HG03378 (cell line): ENCODE data around the gene ZBBX.
"Not testable (repeated sequence)": the region's sequence is repeated elsewhere in the genome, so short reads cannot be mapped to it uniquely, and the experiment has no call there.

Experiments
- ATAC-seq: cut with Tn5 transposase; IDR thresholded peaks from one replicate; pipeline ENCODE4 v1.9.1; 2021; ENCODE audit warnings: mild to moderate bottlenecking, moderate library complexity; ENCODE audit not compliant: unreplicated experiment

Gene ZBBX, protein sequence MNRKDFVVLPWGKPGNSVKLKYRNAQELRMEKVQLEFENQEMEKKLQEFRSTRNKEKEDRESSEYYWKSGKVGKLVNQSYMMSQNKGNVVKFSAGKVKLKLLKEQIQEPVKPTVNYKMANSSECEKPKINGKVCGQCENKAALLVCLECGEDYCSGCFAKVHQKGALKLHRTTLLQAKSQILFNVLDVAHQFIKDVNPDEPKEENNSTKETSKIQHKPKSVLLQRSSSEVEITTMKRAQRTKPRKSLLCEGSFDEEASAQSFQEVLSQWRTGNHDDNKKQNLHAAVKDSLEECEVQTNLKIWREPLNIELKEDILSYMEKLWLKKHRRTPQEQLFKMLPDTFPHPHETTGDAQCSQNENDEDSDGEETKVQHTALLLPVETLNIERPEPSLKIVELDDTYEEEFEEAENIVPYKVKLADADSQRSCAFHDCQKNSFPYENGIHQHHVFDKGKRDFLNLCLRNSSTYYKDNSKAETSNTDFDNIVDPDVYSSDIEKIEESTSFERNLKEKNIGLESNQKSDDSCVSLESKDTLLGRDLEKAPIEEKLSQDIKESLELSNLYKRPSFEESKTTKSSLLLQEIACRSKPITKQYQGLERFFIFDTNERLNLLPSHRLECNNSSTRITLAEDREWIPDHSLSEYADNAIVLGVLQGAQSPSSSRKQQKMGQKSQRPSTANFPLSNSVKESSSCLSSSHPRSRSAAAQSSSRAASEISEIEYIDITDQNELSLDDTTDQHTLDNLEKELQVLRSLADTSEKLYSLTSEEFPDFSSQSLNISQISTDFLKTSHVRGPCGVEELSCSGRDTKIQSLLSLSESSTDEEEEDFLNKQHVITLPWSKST

GRCh38 chr3:167380004-167380689 lies at the start of gene ZBBX:
TSS of gene ZBBX (minus strand) at chr3:167380297. CDS start at chr3:167372901, 7,396 bp downstream.
- peak; percentile 100 for ATAC-seq

DNA sequence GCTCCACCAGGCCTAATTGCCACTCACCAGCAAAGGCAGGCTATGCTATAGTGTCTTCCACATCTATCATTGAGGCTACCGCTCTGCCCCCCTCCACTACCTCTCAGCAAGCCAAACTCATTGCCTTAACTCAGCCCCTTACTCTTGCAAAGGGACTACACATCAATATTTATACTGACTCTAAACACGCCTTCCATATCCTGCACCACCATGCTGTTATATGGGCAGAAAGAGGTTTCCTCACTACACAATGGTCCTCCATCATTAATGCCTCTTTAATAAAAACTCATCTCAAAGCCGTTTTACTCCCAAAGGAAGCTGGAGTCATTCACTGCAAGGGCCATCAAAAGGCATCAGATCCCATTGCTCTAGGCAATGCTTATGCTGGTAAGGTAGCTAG lies 46.9 kb upstream of the ZBBX start:
- ATAC-seq, result not testable (repeated sequence)

- ATAC-seq, result not testable (repeated sequence)
Observed at GRCh38 chr3:167422396-167422795, 42.3 kb upstream of the ZBBX start.

GRCh38 chr3:167409611-167410010 lies 29.5 kb upstream of the ZBBX start:
- no peak for ATAC-seq

- peak; percentile 45 for ATAC-seq
Observed at GRCh38 chr3:167406876-167407492, 26.9 kb upstream of the ZBBX start.

- ATAC-seq, result no peak
Observed at GRCh38 chr3:167397826-167398225, 17.7 kb upstream of the ZBBX start.

DNA sequence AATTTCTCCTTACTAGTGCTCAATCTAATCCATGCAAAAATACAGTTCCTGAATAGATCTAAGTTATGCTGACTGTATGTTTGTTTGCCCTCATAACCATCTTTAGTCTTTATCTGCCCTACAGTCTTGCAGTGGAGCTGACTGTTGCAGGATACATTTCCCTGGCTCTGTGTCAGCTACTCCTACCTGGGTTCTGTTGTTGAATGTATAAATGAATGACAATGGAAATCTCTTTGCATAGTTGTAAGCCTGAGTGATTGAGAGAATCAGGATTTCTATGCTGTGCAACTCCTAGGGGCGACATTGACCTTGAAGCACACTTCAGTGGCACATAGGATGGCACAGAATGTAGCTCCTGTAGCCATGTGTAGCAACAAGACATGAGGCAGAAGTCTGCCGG lies 16.0 kb upstream of the ZBBX start:
- no peak for ATAC-seq

DNA sequence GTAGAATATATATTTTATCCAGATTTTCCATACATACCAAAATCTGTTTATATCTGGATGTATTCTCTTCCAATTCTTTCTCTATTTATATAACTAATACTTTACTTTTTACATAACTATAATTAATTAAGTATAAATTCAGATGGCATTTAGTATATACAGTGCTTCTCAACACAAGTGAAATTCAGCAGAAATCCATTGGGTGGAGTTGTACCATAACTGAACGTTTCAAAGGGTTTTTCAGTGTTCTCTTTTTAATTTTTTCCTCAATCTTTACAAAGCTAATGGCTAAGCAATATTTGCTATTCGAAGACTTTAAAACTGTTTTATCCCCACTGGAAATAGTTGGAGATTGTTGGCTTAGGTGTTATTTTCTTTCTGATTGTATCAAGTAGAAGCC lies 13.9 kb upstream of the ZBBX start:
- ATAC-seq, result no peak

DNA sequence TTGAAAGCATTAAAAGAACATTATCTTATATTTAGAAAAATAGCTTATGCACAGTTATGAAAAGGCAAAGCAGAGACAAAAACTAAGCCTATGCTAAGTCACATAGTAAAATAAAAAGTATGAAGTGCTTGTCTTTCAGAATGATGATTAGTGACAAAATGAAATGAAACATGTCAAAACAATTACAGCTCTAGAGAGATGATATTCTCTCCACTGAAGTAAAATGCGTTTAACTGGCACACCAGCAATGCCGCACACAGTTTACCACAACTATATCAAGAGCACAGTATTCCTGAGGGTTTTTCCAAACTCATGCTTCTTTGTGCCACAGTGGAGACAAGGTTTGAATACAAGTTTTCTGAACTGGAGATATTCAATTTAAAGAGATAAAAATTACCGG lies 2.1 kb upstream of the ZBBX start:
- no peak for ATAC-seq

GRCh38 chr3:167375478-167375877 lies 4.6 kb downstream of the ZBBX start:
- ATAC-seq, result no peak

DNA sequence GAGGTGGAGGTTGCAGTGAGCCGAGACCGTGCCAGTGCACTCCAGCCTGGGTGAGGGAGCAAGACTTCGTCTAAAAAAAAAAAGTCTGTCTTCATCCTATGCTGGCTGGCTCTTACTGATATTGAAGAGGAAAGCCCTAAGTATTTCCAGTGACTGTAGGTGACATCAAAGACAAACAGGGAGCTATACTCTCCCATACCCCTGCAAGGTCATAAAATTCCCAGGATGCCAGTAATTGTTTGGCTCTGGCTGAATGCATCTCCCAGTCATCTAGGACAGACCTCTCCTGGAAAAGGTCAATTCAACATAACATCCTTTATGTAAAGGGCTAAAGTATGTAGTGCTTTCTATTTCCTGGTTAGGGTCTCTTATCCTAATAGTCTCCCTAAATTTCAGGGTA lies 8.0 kb downstream of the ZBBX start:
- ATAC-seq, result no peak

DNA sequence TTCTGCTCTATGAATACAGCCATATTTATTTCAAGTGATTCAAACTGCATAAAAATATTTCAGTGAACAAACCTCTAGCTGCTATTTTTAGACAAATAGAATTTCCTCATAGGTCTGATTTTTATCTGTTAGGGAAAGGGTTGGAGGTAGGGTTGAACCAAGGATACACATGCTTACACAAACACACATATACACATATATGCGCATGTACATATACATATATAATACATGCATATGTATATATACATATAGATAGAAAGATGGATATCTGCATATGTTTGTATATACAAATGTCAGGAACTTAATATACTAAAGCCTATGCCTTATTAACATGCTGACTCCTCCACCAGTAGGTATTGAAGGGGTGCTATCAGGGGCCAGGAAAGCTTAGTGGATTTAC lies 18.1 kb downstream of the ZBBX start:
- no peak for ATAC-seq

- ATAC-seq, result no peak
Observed at GRCh38 chr3:167361306-167361705, 18.8 kb downstream of the ZBBX start.

DNA sequence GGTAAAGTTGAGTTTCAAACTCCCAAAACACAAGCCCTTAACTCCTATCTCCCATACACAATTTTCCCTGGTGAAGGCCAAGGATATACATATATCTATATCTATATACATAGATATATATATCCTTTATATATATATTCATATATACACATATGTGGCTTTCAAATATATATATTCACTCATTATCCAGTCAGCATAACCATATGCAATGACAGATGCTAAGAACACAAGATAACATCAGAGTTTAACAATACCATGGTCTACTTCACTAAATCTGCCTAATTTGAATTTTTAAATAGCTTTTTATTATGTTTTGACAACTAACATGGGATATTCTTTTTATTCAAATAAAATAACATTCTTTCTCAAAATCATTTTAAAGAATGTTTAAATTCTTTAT lies 24.7 kb downstream of the ZBBX start:
- ATAC-seq, result no peak

DNA sequence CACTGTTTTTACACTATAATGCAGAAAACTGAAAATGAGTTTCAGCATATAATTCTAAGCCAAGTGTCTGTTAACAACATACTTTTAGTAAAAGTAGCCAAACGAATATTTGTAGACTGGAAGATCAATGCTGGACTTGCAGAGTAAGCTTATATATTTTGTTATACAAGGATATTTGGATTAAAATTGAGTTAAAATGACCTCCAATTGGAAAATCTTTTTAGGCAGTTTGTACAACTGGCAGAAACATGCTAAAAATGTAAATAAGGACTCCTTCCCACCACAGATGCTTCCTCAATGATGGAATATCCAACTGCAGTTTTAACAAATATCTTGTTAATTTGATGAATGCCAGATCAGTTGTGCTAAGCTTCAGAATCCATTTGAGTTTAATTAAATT lies 25.3 kb downstream of the ZBBX start:
- ATAC-seq, result no peak

GRCh38 chr3:167350245-167350862 lies 29.7 kb downstream of the ZBBX start:
- ATAC-seq, result no peak

DNA sequence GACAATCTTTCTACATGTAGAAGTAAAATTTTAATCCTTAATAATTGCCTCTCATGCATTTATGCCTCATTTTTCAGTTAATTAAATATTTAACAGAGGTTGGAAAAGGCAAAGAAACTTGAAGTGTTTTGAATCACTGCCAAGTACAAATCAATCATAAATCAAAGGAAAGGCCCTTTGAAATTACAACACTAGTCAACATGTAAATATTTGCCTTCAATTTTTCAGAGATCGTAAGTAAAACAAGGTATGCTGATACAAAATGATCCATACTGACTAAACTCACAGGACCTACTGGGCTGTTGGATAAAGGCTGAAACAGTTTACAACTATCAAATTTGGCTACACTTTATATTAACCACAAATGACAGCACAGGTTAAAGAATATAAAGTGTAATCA lies 33.9 kb downstream of the ZBBX start:
- no peak for ATAC-seq

DNA sequence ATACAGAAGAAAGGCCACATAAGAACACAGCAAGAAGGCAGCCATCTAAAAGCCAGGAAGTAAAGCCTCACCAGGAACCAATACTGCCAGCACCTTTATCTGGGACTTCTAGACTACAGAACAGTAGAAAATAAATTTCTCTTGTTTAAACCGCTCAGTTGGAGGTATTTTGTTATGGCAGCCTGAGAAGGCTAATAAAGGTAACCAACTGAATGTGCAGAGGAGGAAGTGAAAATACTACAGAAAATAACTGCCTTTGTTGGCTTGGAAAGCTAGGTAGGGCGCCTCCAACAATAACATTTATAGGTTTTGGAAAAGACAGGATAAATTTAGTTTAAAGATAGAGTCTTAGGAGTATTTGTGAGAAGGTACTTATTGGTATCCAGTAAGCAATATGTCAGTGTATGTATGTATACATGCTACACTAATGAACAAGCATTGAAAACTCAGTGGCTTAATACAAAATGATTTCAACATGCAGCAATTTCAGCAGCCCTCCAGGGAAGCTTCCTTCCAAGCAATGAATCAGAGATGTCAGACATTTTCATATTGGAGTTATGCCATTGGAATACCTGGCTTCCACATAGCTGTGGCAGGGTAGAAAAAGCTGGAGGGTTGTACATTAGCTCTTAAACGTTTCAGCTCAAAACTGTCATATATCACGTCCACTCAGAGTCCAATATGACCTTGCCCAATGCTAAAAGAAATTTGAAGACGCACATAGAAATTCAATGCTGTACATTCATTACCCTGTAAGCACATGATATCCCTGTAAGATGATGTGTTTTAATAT lies 48.9 kb downstream of the ZBBX start:
- no peak for ATAC-seq

GRCh38 chr3:167323572-167323971 lies 56.5 kb downstream of the ZBBX start:
- no peak for ATAC-seq
